ENCODE measurements around the gene KRTDAP.

The KRTDAP gene

DNA sequence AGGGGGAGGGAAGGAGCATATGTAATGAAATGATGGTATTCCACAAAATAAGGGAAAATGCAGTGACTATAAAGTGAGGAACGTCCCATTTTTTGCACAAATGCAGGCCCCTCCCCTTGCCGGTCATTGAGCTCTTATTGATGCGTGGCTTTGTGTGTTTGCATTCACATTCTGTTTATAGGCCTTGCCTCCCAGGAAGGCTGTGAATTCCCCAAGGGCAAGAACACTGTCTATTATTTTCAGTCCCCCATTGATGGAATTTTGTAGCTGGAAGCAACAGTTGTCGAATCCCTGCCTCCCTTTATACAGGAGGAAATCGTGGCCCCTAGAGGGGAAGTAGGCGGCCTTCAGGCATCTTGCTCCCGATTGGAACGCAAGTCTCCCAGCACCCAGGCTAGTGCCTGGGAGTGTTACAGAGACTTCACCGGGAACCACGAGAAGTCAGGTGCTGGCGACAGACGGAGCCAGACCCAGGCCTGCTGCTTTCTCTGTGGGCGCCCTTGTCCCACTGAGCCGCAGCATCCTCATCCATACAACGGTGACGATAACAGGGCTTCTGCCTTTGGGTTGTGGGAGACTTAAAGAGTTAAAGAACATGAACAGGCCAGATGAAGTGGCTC is 31.0 kb upstream of the KRTDAP start:
- no peak overlapping the region for H3K4me3 ChIP-seq (replicated peaks; ENCODE audit: low read depth, low read length)
- TF ChIP-seq, protein P1, sequence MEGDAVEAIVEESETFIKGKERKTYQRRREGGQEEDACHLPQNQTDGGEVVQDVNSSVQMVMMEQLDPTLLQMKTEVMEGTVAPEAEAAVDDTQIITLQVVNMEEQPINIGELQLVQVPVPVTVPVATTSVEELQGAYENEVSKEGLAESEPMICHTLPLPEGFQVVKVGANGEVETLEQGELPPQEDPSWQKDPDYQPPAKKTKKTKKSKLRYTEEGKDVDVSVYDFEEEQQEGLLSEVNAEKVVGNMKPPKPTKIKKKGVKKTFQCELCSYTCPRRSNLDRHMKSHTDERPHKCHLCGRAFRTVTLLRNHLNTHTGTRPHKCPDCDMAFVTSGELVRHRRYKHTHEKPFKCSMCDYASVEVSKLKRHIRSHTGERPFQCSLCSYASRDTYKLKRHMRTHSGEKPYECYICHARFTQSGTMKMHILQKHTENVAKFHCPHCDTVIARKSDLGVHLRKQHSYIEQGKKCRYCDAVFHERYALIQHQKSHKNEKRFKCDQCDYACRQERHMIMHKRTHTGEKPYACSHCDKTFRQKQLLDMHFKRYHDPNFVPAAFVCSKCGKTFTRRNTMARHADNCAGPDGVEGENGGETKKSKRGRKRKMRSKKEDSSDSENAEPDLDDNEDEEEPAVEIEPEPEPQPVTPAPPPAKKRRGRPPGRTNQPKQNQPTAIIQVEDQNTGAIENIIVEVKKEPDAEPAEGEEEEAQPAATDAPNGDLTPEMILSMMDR (IDR thresholded peaks at IDR 0.05; ENCODE audit: low read length, missing control alignments): no peak

DNA sequence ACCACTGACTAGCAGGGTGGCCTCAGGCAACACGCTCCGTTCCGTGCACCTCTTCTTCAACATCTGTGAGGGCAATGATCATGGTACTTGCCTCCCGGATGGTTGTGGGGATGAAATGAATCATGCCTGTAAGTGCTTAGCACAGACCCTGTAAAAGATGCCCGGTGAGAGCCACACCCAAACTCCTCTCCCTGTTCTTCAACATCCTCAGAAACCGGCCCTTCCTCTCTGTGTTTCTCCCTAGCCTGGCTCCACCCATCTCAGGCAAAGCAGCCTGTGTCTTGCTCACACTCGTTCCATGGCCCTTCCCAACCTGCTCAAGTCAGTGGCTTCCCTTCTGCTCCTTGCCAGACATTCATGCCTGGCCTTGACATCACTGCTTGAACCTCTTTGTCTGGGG is 29.0 kb upstream of the KRTDAP start:
- DNase-seq (ENCODE audit: low read depth): peak; percentile 22
- TF ChIP-seq, protein P1 (IDR thresholded peaks at IDR 0.05; ENCODE audit: low read length, missing control alignments): no peak
- no peak overlapping the region for H3K4me3 ChIP-seq (replicated peaks; ENCODE audit: low read depth, low read length)

More for the DNA sequence above, 31.0 kb upstream of the KRTDAP start:
- no peak for DNase-seq (ENCODE audit: low read depth)

DNA sequence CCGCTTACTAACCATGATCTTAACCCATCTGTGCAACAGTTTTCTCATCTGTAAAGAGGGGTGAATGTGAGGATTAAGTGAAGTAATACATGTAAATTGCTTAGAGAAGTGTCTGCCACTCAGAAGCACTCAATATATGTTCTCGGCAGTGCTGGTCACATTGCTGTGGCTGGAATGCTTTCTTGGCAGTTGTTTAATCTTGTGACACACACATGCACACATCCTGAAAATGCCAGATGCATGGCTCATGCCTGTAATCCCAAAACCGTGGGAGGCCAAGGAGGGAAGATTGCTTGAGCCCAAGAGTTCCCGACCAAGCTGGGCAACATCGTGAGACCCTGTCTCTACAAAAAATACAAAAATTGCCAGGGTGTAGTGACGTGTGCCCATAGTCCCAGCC is 28.0 kb upstream of the KRTDAP start:
- TF ChIP-seq, protein P1 (IDR thresholded peaks at IDR 0.05; ENCODE audit: low read length, missing control alignments): no peak
- DNase-seq (ENCODE audit: low read depth): peak; percentile 98
- H3K4me3 ChIP-seq (replicated peaks; ENCODE audit: low read depth, low read length): no peak overlapping the region

DNA sequence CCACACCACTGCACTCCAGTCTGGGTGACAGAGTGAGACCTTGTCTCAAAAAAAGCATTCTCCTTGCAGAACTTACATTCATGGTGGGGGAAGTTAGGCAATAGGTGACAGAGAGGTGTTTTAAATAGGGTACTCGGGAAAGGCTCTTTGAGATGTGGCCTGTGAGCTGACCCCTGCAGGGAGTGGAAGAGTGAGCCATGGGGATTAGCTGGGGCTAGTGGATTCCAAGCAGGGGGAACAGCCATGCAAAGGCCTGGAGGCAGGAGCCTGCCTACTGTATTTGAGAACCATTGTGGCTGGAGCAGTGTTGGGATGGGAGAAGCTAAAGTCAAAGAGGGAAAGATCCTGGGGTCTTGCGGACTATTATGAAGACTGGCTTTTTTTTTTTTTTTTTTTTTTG is 27.1 kb upstream of the KRTDAP start:
- no peak for DNase-seq (ENCODE audit: low read depth)
- no peak overlapping the region for H3K4me3 ChIP-seq (replicated peaks; ENCODE audit: low read depth, low read length)
- TF ChIP-seq, protein P1 (IDR thresholded peaks at IDR 0.05; ENCODE audit: low read length, missing control alignments): no peak

DNA sequence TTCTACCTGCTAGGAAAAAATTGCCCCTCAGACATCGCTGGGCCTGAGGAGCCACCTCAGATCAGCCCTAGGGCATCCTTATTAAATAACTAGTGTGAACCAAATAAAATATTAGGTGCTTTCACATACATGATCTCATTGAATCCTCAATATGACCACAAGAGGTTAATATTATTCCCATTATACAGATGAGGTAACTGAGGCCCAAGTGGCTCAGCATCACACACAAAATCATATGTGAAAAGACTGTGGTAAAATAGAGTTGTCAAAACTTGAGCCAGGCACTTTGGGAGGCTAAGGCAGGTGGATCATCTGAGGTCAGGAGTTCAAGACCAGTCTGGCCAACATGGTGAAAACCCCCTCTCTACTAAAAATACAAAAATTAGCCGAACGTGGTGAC is 26.0 kb upstream of the KRTDAP start:
- DNase-seq (ENCODE audit: low read depth): no peak
- no peak overlapping the region for H3K4me3 ChIP-seq (replicated peaks; ENCODE audit: low read depth, low read length)
- TF ChIP-seq, protein P1 (IDR thresholded peaks at IDR 0.05; ENCODE audit: low read length, missing control alignments): no peak

DNA sequence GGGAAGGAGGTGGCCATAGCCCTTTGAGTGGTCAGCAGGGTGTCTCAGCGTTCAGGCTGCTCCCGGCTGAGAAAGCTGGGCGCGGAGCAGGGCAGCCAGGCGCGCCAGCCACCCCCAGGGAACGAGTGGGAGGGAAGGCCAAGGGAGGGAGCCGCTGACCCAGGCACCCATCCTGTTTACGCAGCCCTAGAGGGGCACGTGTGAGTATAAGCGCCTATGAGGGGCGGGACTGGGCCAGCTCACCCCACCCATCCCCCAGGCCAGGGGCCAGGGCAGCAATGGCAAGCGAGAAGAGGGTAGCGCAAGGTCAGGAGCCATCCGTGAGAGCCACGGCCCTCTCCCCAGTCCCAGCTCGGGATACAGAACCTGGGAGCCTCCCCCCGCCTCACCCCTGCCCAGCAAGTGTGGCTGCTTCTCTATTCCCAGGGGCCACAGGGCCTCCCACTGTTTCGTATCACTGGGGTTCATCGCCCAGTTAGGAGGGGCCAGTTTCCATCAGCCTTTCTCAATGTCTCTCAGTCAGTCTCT is 24.1 kb upstream of the KRTDAP start:
- peak; percentile 54 for DNase-seq (ENCODE audit: low read depth)
- H3K4me3 ChIP-seq (replicated peaks; ENCODE audit: low read depth, low read length): no peak overlapping the region
- TF ChIP-seq, protein P1 (IDR thresholded peaks at IDR 0.05; ENCODE audit: low read length, missing control alignments): no peak

All from fibroblast of pulmonary artery (primary cell).